DMS53 treated with DMSO at 0.1 percent for 48 hours (cell line): ENCODE results near the gene LAPTM4A.

Source experiments
- DNase-seq: peaks from one replicate; lab custom pipeline; 2025; ENCODE audit not compliant: unreplicated experiment; lab: John Stamatoyannopoulos, UW

LAPTM4A gene

GRCh38 chr2:20025065-20025786, 26.2 kb downstream of the LAPTM4A start:
- DNase-seq: no peak

GRCh38 chr2:20023688-20024087, 27.7 kb downstream of the LAPTM4A start:
- no peak for DNase-seq

GRCh38 chr2:20021405-20022009, 29.9 kb downstream of the LAPTM4A start:
- DNase-seq: no peak

GRCh38 chr2:20019747-20020146, 31.7 kb downstream of the LAPTM4A start:
- no peak for DNase-seq

- no peak for DNase-seq
Observed at GRCh38 chr2:20018601-20019152, 32.8 kb downstream of the LAPTM4A start.

GRCh38 chr2:20016346-20016745, 35.1 kb downstream of the LAPTM4A start:
- no peak for DNase-seq

- DNase-seq: peak; percentile 38
Observed at GRCh38 chr2:20015482-20016083, 35.8 kb downstream of the LAPTM4A start.

- no peak for DNase-seq
Observed at GRCh38 chr2:20013126-20013849, 38.1 kb downstream of the LAPTM4A start.

- no peak for DNase-seq
Observed at GRCh38 chr2:20012282-20013125, 38.9 kb downstream of the LAPTM4A start, which contains the start of gene MATN3. TSS of gene MATN3 (minus strand) at chr2:20012668. CDS start at chr2:20012631, 37 bp downstream.

GRCh38 chr2:20012032-20012281, 39.5 kb downstream of the LAPTM4A start:
- DNase-seq: no peak

GRCh38 chr2:20011276-20012031, 40.0 kb downstream of the LAPTM4A start:
- DNase-seq: no peak

- peak; percentile 36 for DNase-seq
Observed at GRCh38 chr2:20008703-20009102, 42.7 kb downstream of the LAPTM4A start.

- DNase-seq: no peak
Observed at GRCh38 chr2:20005891-20006470, 45.4 kb downstream of the LAPTM4A start.

- DNase-seq: no peak
Observed at GRCh38 chr2:20005067-20005627, 46.3 kb downstream of the LAPTM4A start.

GRCh38 chr2:20001361-20001863, 50.0 kb downstream of the LAPTM4A start:
- DNase-seq: no peak

GRCh38 chr2:19993731-19994130, 57.7 kb downstream of the LAPTM4A start:
- no peak for DNase-seq

- no peak for DNase-seq
Observed at GRCh38 chr2:19991895-19992294, 59.5 kb downstream of the LAPTM4A start.

GRCh38 chr2:19990416-19990728, 61.1 kb downstream of the LAPTM4A start:
- no peak for DNase-seq
